Dedifferentiated amniotic fluid mesenchymal stem cell (primary cell): ENCODE data around the gene CDC14B.
"Not testable (repeated sequence)": the region's sequence is repeated elsewhere in the genome, so short reads cannot be mapped to it uniquely, and the experiment has no call there.

Experiments
- DNase-seq: peaks from one replicate; pipeline ENCODE4 v3.0.0-alpha.2; 2016; ENCODE audit errors: extremely low spot score

CDC14B gene

GRCh38 chr9:96550659-96551058, 69.0 kb downstream of the CDC14B start:
- DNase-seq: no peak

- not testable (repeated sequence) for DNase-seq
These were observed 76.5 kb downstream of the CDC14B start for GRCh38 chr9:96543131-96543530.

- no peak for DNase-seq
These were observed 79.5 kb downstream of the CDC14B start for GRCh38 chr9:96540106-96540505.

GRCh38 chr9:96532173-96532572, 87.5 kb downstream of the CDC14B start:
- DNase-seq: no peak

- no peak for DNase-seq
These were observed 94.9 kb downstream of the CDC14B start for GRCh38 chr9:96524764-96525163.

GRCh38 chr9:96524045-96524444, 95.6 kb downstream of the CDC14B start:
- no peak for DNase-seq

- no peak for DNase-seq
These were observed 96.3 kb downstream of the CDC14B start for GRCh38 chr9:96523374-96523773.

- DNase-seq: no peak
These were observed 97.3 kb downstream of the CDC14B start for GRCh38 chr9:96522366-96522765.

GRCh38 chr9:96519787-96520186, 99.9 kb downstream of the CDC14B start:
- DNase-seq: no peak

GRCh38 chr9:96519095-96519494, 100.5 kb downstream of the CDC14B start:
- DNase-seq: no peak

- no peak for DNase-seq
These were observed 103.8 kb downstream of the CDC14B start for GRCh38 chr9:96515621-96516470.

GRCh38 chr9:96514800-96515158, 104.9 kb downstream of the CDC14B start:
- no peak for DNase-seq

- DNase-seq: peak; percentile 82
These were observed 105.4 kb downstream of the CDC14B start for GRCh38 chr9:96514108-96514799.

GRCh38 chr9:96513622-96514021, 106.0 kb downstream of the CDC14B start:
- DNase-seq: no peak

GRCh38 chr9:96512240-96512639, 107.4 kb downstream of the CDC14B start:
- no peak for DNase-seq

- no peak for DNase-seq
These were observed 109.4 kb downstream of the CDC14B start for GRCh38 chr9:96510258-96510657.

- DNase-seq: no peak
These were observed 109.8 kb downstream of the CDC14B start for GRCh38 chr9:96509848-96510247.

- DNase-seq: no peak
These were observed 110.6 kb downstream of the CDC14B start for GRCh38 chr9:96509026-96509425.

GRCh38 chr9:96508227-96508940, 111.3 kb downstream of the CDC14B start:
- no peak for DNase-seq

GRCh38 chr9:96505316-96505991, 114.2 kb downstream of the CDC14B start:
- DNase-seq: no peak

- DNase-seq: no peak
These were observed 115.7 kb downstream of the CDC14B start for GRCh38 chr9:96503918-96504317.

GRCh38 chr9:96503374-96503748, 116.3 kb downstream of the CDC14B start:
- not testable (repeated sequence) for DNase-seq
